HG03025 (cell line): ENCODE results near the gene STAG3.
A peak's percentile ranks its signal among the peaks of the same experiment; 100 is the strongest.
"Not testable (repeated sequence)": the region's sequence is repeated elsewhere in the genome, so short reads cannot be mapped to it uniquely, and the experiment has no call there.

ENCODE experiments used
- ATAC-seq: cut with Tn5 transposase; IDR thresholded peaks from one replicate; pipeline ENCODE4 v1.9.1; 2021; ENCODE audit warnings: mild to moderate bottlenecking, moderate library complexity; ENCODE audit not compliant: unreplicated experiment, low FRiP score

Gene STAG3, protein sequence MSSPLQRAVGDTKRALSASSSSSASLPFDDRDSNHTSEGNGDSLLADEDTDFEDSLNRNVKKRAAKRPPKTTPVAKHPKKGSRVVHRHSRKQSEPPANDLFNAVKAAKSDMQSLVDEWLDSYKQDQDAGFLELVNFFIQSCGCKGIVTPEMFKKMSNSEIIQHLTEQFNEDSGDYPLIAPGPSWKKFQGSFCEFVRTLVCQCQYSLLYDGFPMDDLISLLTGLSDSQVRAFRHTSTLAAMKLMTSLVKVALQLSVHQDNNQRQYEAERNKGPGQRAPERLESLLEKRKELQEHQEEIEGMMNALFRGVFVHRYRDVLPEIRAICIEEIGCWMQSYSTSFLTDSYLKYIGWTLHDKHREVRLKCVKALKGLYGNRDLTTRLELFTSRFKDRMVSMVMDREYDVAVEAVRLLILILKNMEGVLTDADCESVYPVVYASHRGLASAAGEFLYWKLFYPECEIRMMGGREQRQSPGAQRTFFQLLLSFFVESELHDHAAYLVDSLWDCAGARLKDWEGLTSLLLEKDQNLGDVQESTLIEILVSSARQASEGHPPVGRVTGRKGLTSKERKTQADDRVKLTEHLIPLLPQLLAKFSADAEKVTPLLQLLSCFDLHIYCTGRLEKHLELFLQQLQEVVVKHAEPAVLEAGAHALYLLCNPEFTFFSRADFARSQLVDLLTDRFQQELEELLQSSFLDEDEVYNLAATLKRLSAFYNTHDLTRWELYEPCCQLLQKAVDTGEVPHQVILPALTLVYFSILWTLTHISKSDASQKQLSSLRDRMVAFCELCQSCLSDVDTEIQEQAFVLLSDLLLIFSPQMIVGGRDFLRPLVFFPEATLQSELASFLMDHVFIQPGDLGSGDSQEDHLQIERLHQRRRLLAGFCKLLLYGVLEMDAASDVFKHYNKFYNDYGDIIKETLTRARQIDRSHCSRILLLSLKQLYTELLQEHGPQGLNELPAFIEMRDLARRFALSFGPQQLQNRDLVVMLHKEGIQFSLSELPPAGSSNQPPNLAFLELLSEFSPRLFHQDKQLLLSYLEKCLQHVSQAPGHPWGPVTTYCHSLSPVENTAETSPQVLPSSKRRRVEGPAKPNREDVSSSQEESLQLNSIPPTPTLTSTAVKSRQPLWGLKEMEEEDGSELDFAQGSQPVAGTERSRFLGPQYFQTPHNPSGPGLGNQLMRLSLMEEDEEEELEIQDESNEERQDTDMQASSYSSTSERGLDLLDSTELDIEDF

GRCh38 chr7:100177045-100178001, at the start of gene STAG3, which contains the start of gene GPC2:
Gene STAG3, plus strand, starts transcription at chr7:100177918. Its CDS starts 2,639 bp downstream, at chr7:100180557.
Gene GPC2, minus strand, starts transcription at chr7:100177381. Its CDS starts 182 bp downstream, at chr7:100177199.
- ATAC-seq: peak; percentile 75

GRCh38 chr7:100128637-100128963, 49.1 kb upstream of the STAG3 start:
- ATAC-seq: no peak

DNA sequence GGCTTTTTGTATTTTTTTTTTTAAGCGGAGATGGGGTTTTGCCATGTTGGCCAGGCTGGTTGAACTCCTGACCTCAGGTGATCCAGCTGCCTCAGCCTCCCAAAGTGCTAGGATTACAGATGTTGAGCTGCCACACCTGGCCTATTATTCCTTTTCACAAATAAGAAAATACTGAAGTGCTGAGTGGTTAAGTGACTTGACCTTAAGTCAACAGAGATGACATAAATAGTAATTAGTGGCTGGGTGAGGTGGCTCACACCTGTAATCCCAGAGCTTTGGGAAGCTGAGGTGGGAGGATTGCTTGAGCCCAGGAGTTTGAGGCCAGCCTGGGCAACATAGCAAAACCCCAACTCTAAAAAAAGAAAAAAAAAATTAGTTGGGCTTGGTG, 47.5 kb upstream of the STAG3 start:
- not testable (repeated sequence) for ATAC-seq

DNA sequence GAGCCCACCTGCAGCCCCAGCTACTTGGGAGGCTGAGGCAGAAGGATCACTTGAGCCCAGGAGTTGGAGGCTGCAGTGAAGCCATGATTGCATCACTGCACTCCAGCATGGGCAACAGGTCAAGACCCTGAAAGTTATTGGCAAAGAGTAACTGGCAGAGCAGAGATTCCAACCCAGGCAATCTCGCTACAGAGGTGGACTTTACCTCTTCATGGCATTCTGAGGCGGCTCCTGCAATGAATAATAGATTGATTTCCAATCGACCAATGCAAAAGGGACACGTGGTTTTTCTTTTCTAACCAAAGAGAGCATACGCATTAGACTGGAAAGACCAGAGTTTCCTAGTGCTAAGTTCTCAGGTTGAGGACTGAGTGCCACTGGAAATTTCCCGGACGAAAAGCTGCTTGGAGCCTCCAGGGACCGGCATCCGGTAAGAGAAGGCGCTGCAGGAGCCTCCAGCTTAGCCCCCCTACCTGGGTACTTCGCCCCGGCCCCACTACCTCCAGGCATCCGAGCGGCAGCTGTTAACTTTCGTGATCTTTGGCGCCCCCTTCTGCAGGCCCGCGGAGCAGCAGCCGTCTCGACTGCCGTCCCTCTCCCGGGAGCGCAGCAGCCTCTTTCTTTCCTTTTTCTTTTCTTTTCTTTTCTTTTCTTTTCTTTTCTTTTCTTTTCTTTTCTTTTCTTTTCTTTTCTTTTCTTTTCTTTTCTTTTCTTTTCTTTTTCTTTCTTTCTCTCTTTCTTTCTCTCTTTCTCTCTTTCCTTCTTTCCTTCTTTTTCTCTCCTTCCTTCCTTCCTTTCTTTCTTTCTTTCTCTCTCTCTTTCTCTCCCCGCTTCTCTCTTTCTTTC, 46.9 kb upstream of the STAG3 start:
- no peak for ATAC-seq

DNA sequence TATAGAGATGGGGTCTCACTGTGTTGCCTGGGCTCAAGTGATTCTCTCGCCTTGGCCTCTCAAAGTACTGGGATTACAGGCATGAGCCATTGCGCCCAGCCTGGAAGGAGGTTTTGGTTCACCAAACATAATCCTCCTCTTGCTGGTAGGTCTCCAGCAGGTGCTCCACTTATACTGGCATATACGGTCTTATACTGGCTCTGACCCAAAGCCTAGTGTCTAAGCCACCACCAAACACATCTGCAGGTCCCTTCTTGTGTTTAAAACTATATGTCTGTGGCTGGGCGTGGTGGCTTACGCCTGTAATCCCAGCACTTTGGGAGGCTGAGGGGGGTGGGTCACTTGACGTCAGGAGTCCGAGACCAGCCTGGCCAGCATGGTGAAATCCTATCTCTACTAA, 45.6 kb upstream of the STAG3 start:
- ATAC-seq: no peak

- ATAC-seq: no peak
These were observed 45.0 kb upstream of the STAG3 start for GRCh38 chr7:100132697-100133151.

DNA sequence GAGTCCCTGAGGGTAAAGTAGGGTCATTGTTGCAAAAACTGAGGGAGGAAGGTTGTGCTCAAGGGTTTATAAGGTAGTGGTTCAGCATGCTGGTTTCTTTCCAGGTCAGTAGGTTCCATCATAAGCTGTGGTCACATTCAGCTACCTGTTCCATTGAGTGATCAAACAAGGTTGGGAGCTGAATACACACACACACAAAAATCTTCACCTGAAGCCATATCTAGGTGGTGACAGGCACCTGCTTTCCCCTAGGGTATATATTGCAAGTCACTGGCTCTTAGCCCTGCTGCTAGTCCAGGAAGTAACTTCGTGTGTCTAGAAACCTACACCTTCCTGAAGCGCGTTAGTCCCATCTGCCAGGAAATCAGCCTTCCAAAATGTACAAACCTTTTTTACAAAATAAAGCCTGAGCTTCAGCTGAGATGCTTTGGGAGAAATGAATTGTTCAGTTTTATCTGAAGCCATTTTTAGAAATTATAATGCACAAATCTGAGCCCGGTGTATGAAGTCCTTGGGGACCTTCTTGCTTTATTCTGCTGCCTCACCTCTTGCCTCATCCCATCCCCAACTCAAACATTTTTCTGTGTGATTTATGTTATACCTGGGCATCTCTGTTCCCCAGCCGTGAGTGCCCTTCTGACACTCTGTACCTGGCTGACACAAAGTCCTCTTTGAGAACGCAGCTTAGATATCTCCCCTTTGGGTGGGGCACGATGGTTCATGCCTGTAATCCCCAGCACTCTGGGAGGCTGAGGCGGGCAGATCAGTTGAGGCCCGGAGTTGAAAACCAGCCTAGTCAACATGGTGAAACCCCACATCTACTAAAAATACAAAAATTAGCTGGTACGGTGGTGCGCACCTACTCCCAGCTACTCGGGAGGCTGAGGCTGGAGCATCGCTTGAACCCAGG, 39.6 kb upstream of the STAG3 start:
- ATAC-seq: no peak

DNA sequence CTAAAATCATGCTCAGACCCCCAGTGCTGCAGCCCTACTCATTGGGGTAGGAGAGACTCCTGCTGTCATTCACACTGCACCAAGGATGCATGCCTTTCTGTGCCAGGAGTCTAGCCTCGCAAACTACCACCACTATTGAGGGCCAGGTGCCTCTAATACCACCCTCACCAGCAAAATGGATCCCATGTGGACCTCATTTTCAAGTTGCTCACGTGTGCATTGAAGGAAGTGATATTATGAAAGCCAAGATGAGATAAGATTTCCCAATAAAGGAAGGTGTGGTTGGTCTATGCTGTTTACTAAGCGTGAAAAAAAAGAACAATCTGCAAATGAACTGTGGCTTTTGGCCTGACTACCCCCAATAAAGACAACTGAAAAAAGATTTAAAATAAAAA, 36.2 kb upstream of the STAG3 start:
- ATAC-seq: no peak

GRCh38 chr7:100142461-100142860, 35.3 kb upstream of the STAG3 start:
- no peak for ATAC-seq

DNA sequence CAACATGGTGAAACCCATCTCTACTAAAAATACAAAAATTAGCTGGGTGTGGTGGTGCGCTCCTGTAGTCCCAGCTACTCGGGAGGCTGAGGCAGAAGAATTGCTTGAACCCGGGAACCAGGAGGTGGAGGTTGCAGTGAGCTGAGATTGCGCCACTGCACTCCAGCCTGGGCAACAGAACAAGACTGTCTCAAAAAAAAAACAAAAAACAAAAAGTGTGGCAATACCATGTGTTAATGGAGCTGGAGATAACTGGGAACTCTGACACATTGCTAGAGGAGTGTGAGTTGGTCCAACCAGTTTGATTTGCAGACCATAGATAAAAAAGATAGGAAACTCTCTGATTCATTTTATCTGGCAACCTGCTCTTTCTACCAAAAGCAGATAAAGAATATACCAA, 31.4 kb upstream of the STAG3 start:
- ATAC-seq: not testable (repeated sequence)

DNA sequence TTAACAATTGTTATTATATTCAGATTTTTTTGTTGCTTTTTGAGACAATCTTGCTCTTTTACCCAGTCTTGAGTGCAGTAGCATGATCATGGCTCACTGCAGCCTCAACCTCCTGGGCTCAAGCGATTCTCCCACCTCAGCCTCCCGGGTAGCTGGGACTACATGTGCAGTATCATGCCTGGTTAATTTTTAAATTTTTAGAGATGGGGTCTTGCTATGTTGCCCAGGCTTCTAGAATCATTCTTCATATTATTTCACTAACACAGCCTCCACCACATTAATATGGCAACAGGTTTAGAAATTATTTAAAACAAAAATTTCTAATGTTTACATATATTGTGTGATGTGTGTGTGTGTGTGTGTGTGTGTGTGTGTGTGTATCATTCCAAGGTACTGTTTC, 30.4 kb upstream of the STAG3 start:
- no peak for ATAC-seq

- ATAC-seq: no peak
These were observed 29.5 kb upstream of the STAG3 start for GRCh38 chr7:100148225-100148558.

DNA sequence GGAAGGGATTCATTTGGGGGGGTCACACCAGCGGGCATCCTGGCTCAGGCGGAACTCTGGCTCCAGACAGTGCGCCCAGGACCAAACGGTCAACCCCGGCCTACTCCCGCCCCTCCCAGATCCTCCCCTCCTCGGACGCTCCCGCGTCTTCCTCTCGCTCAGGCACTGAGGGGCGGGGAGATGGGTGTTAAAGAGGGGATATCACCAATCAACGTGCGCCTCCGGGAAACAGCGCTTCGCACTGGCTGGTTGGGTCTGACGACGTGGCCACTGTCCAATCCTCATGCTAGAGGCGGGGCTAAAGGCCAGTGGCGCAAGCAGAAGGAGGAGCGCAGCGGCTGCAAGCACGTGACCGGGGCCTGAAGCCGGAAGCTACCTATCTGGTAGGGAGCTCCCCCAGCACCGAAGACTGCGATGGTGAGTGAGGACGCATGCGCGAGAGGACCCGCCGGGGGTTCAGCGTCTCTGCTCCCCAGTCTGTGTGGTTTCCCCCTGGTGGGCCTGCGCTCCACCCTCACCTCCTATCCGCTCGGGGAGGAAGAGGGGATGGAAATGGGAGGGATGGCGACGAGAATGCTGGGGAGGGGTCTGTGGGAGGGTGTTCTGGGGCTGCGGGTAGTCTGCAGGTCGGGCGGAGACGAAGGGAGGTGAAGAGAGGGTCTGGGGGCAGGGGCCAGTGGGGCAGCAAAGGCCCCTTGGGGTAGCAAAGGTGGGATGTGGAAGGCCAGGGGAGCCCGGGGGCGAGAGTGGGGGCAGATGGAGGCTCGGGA, 29.0 kb upstream of the STAG3 start, which contains the start of gene LAMTOR4:
LAMTOR4 (plus strand) TSS at position 360 of the 770 bp plus-strand sequence; CDS start at position 415, 55 bp downstream.
- ATAC-seq: peak; percentile 92

DNA sequence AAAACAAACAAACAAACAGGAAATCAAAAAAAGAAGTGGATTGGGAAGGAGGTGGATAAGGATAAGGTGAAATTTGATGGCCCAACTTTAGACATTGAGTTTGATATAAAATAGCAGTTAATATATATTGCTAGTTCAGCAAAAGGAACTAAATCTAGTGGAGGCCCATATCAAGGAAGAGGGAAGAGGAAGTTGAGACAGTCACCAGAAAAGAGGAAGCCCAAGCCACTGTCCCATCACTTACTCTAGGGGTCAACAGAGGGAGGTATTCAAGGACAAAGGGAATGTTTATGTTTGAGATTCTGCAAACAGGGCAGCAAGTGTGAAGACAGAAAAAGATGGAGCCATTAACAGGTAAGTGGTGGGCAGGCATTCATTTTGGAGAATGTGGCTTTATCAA, 25.3 kb upstream of the STAG3 start:
- no peak for ATAC-seq

DNA sequence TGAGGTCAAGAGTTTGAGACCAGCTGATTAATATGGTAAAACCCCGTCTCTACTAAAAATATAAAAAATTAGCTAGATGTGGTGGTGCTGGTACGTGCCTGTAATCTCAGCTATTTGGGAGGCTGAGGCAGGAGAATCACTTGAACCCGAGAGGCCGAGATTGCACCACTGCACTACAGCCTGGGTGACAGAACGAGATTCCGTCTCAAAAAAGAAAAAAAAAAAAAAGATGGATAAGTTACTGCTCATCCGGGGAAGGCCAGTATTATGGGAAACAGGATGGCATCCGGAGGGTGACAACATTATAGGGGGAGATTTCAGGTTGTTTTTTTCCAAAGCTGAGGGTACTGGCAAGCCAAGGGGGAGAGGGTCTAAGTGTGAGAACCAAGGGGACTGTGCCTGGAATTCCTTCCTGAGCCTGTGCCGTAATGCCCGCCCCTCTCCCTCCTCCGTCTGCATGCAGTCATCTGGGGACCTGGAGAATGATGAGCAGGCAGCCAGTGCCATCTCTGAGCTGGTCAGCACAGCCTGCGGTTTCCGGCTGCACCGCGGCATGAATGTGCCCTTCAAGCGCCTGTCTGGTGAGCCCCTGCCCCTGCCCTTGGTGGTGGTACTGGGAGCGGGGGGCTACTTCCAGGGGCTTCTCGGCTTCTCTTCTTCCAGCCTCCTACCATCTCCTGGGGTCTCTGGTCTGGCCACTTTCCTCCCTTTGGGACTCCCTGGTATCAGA, 24.6 kb upstream of the STAG3 start:
- ATAC-seq: no peak
